ENCODE results near the gene LRP5.
A peak's percentile ranks its signal among the peaks of the same experiment; 100 is the strongest.

LRP5 gene

GRCh38 chr11:68308068-68308467 is 4.3 kb upstream of the LRP5 start:
- no peak for DNase-seq (ENCODE audit: low read depth)
- no peak for TF ChIP-seq CTCF (IDR thresholded peaks at IDR 0.05; ENCODE audit: control insufficient read depth, insufficient read depth, low read depth, low read length, missing control alignments)
- H3K4me3 ChIP-seq (ENCODE audit: control insufficient read depth, low read depth, low read length): no peak overlapping the region

- no peak overlapping the region for H3K4me3 ChIP-seq (ENCODE audit: control insufficient read depth, low read depth, low read length)
- TF ChIP-seq CTCF (IDR thresholded peaks at IDR 0.05; ENCODE audit: control insufficient read depth, insufficient read depth, low read depth, low read length, missing control alignments): no peak
- DNase-seq (ENCODE audit: low read depth): no peak
These were observed 2.7 kb upstream of the LRP5 start for GRCh38 chr11:68309621-68310185.

- DNase-seq (ENCODE audit: low read depth): no peak
- TF ChIP-seq CTCF (IDR thresholded peaks at IDR 0.05; ENCODE audit: control insufficient read depth, insufficient read depth, low read depth, low read length, missing control alignments): no peak
- H3K4me3 ChIP-seq (ENCODE audit: control insufficient read depth, low read depth, low read length): no peak overlapping the region
These were observed 953 bp upstream of the LRP5 start for GRCh38 chr11:68311160-68312116.

DNA sequence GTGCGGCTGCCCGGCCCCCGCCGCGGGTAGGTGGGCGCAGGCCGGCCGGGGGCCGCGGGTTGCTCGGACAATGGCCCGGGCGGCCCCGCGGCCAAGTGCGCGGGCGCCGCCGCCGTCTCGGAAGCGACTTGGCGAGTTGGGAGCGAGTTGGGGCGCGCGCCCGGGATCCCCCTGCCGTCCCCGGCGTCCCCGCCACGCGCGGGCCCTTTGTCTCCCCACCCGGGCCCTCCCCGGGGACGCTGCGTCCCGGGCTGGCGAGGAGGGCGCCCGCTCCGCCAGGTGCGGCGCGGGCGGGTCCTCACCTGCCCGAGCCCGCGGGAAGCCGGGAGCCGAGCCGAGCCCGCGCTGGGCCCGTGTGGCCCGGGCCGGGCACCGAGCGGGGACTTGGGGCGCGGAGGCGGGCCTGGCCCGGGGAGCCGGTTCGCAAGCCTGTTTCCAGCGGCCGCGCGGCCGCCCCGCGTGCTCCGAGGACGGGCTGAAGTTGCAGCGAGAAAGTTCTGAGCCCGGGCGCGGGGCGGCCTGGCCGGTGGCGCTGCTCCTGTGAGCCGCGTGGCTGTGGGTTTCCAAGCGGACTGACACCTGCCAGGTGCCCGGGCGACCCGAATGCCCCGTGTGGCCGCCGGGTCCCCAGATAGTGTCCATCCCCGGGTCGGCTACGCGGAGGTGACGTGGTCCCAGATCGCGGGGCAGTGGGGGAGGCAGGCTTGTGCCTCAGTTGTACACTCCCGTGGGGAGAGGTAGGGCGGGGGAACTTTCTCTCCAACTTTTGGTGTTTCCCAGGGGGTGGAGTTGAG is 586 bp downstream of the LRP5 start:
- TF ChIP-seq CTCF (IDR thresholded peaks at IDR 0.05; ENCODE audit: control insufficient read depth, insufficient read depth, low read depth, low read length, missing control alignments): no peak
- H3K4me3 ChIP-seq (ENCODE audit: control insufficient read depth, low read depth, low read length): peak overlapping the region; percentile 57
- no peak for DNase-seq (ENCODE audit: low read depth)

DNA sequence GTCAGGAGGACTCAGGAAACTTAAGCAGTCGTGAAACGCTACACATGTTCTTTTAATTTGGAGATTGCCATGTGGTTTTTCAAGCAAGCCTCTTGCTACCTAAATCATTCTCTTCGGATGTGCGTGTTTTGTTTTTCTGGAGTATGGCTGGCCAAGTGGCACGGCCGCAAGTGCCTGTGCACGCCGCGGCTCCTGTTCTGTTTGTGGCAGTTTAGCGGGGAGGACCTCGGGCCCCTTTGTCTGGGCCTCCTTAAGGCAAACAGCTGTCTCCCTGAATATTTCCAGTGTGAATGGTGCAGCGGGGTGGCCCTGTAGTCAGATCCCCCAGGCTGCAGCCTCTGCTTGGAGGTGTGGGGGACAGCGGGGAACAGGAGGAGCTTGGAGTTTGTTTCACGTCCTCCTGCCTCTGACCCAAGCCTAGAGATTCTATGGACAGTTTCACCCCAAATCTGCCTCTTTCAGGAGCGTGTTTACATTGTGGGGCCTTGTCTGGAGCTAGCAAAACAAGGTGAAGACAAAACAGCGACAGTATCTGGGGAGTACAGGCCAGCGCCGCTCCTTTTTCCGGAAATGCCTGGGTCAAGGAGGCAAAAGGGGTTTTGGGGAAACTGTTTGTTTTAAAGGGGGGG is 1.3 kb downstream of the LRP5 start:
- DNase-seq (ENCODE audit: low read depth): no peak
- TF ChIP-seq CTCF (IDR thresholded peaks at IDR 0.05; ENCODE audit: control insufficient read depth, insufficient read depth, low read depth, low read length, missing control alignments): no peak
- peak overlapping the region; percentile 57 for H3K4me3 ChIP-seq (ENCODE audit: control insufficient read depth, low read depth, low read length)

Measured in AG09309 (cell line).